ENCODE measurements around the gene TLCD1.

- TF ChIP-seq EZH2phosphoT487 (IDR thresholded peaks at IDR 0.05; ENCODE audit: borderline replicate concordance) (no peak), CTCF (conservative IDR thresholded peaks at IDR 0.05; ENCODE audit: low read length) (no peak)
These were observed 3.4 kb downstream of the TLCD1 start for GRCh38 chr17:28722417-28723158.

Data from Loucy (cell line).